Urinary bladder (tissue), 4 donors: ENCODE results near the gene PRELID1. TPM values are rescaled to one million over a fixed set of nuclear protein-coding genes. Genes with fewer than 3 reads are reported as not detected.
"Not testable (repeated sequence)": the region's sequence is repeated elsewhere in the genome, so short reads cannot be mapped to it uniquely, and the experiment has no call there.

Experiments
- DNase-seq: peaks from one replicate; pipeline ENCODE4 v3.0.0-alpha.2; 2015; ENCODE audit errors: extremely low spot score
- H3K27ac ChIP-seq: one replicate; pipeline ENCODE4 v1.5.1; 2013; ENCODE audit warnings: low read depth, mild to moderate bottlenecking, moderate library complexity
- H3K36me3 ChIP-seq: one replicate; pipeline ENCODE4 v1.6.1; 2013; ENCODE audit warnings: mild to moderate bottlenecking, moderate library complexity; ENCODE audit not compliant: insufficient read depth
- H3K4me1 ChIP-seq: one replicate; pipeline ENCODE4 v1.6.1; 2013; ENCODE audit warnings: mild to moderate bottlenecking, moderate library complexity; ENCODE audit not compliant: insufficient read depth
- H3K4me3 ChIP-seq: one replicate; pipeline ENCODE4 v1.5.1; 2013; ENCODE audit warnings: low read depth, low read length
- WGBS: extraction: QIAGEN DNeasy Blood & Tissue Kit; methylation state at CpG from one replicate; pipeline ENCODE4 v1.1.7; 2013; 5-methylcytosine and 5-hydroxymethylcytosine counted together
- polyA plus RNA-seq: library from polyadenylated mRNA; stranded (reverse); fragments of 200-250 nt; gene quantifications from one replicate; pipeline ENCODE4 v1.2.3, GENCODE V29; 2013
- total RNA-seq: library from RNA; depleted of rRNA; stranded (reverse); fragments of >200 nt; gene quantifications from one replicate; pipeline ENCODE4 v1.2.3, GENCODE V29; 2014
- donor health status: healthy with polysubstance abuse.
- donor health status: healthy.

Gene PRELID1
- total RNA-seq (40.8 TPM), polyA plus RNA-seq (122 TPM)

DNA sequence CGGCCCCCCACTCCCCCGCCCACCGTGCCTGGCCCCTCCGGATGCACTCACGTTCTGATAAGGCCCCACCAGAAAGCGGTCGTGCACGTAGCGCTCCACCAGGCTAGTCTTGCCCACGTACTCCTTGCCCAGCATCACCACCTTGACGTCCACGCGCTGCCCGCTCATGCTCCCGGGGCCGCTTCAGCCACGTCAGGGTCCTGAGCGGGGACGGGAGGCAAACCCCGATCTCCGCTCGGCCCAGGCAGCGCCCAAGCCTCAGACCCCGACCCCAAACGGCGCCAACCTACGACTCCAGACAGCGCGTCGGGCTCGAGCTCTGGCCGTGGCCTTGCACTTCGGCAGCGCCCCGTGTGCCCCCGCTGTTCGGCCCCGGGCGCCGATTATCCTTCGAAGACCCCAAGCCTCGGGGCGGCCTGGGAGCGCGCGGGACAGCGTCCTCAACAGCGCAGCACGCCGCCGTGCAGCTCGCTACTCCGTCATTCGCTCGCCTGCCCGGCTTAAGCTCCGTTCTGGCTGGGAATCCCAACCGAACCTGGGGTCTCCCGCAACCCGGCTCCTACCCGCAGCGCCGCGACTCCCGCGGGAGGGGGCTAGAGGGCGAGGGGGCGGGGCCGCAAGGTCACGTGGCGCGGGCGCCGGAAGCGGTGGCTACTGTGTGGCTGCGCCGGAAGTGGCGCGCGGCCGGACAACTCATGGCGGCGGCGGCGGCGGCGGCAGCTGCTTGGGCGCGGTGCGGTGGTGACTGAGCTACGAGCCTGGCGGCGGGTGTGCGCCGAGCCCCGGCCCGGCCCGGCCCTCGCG lies at the start of gene PRELID1, which contains the start of gene RAB24:
Gene PRELID1 (plus strand): TSS at position 679 of the 804 bp plus-strand sequence. CDS start 187 bp downstream, outside the sequence.
Gene RAB24 (minus strand): TSS at position 599 of the 804 bp plus-strand sequence. CDS start 431 bp downstream, at position 168.
- H3K4me1 ChIP-seq: peaks cover 2% of the 10 kb centered on the region
- DNase-seq: peak; percentile 60
- H3K36me3 ChIP-seq: no peaks in the 10 kb centered on the region
- under 1% methylated on average over 100 of the region's 100 CpGs for WGBS
- H3K4me3 ChIP-seq: peak within 1 kb of the TSS; percentile 88
- peak within 1 kb of the TSS; percentile 11 for H3K27ac ChIP-seq

DNA sequence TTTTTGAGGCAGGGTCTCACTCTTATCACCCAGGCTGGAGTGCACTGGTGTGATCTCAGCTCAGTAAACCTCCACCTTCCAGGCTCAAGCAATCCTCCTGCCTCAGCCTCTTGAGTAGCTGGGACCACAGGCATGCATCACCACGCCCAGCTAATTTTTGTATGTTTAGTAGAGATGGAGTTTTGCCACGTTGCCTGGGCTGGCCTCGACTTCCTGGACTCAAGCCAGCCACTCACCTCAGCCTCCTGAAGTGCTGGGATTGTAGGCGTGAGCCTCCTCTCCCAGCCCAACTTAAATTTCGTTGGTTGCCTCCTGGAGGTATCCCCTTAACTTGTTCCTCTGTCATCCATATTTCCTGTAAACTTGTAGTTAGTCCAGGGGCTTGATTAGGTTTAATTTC lies 47.3 kb upstream of the PRELID1 start:
- Histone ChIP-seq H3K4me3 (no peak overlapping the region), H3K4me1 (no peaks in the 10 kb centered on the region), H3K27ac (peak overlapping the region; percentile 2), H3K36me3 (peaks cover 1% of the 10 kb centered on the region)
- DNase-seq: no peak
- WGBS: 56% methylated on average over 5 of the region's 5 CpGs

GRCh38 chr5:177258711-177259110 lies 44.9 kb upstream of the PRELID1 start:
- not testable (repeated sequence) for H3K36me3 ChIP-seq, H3K4me3 ChIP-seq, H3K27ac ChIP-seq, DNase-seq, H3K4me1 ChIP-seq
- WGBS: 93% methylated on average over 7 of the region's 7 CpGs

DNA sequence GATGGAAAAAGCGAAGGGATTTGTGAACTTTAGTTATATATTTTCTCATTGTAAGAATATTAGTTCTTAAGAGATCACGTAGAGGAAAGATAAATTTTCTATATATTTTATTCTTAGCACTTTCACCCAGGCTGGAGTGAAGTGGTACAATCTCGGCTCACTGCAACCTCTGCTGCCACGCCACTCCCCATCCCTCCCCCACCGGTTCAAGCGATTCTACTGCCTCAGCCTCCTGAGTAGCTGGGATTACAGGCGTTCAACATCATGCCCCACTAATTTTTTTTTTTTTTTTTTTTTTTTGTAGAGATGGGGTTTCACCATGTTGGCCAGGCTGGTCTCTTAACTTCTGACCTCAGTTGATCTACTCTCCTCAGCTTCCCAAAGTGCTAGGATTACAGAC lies 42.6 kb upstream of the PRELID1 start:
- Histone ChIP-seq H3K27ac (no peak overlapping the region), H3K4me1 (no peaks in the 10 kb centered on the region), H3K36me3 (peaks cover 3% of the 10 kb centered on the region), H3K4me3 (no peak overlapping the region)
- DNase-seq: no peak
- 88% methylated on average over 7 of the region's 7 CpGs for WGBS

- no peak for DNase-seq
These were observed 42.1 kb upstream of the PRELID1 start for GRCh38 chr5:177261510-177261909.

GRCh38 chr5:177264178-177264577 lies 39.4 kb upstream of the PRELID1 start:
- peaks cover 6% of the 10 kb centered on the region for H3K36me3 ChIP-seq
- H3K4me1 ChIP-seq: no peaks in the 10 kb centered on the region
- no peak for DNase-seq
- no peak overlapping the region for H3K4me3 ChIP-seq
- WGBS: 83% methylated on average over 1 of the region's 1 CpG
- H3K27ac ChIP-seq: no peak overlapping the region

More at GRCh38 chr5:177261510-177261909, 42.1 kb upstream of the PRELID1 start:
- WGBS: 96% methylated on average over 1 of the region's 1 CpG
- Histone ChIP-seq H3K4me1 (no peaks in the 10 kb centered on the region), H3K36me3 (peaks cover 3% of the 10 kb centered on the region), H3K27ac (no peak overlapping the region), H3K4me3 (no peak overlapping the region)

GRCh38 chr5:177265395-177265794 lies 38.2 kb upstream of the PRELID1 start:
- Histone ChIP-seq H3K27ac (no peak overlapping the region), H3K4me1 (no peaks in the 10 kb centered on the region), H3K36me3 (peaks cover 8% of the 10 kb centered on the region), H3K4me3 (no peak overlapping the region)
- 93% methylated on average over 16 of the region's 16 CpGs for WGBS
- DNase-seq: no peak

DNA sequence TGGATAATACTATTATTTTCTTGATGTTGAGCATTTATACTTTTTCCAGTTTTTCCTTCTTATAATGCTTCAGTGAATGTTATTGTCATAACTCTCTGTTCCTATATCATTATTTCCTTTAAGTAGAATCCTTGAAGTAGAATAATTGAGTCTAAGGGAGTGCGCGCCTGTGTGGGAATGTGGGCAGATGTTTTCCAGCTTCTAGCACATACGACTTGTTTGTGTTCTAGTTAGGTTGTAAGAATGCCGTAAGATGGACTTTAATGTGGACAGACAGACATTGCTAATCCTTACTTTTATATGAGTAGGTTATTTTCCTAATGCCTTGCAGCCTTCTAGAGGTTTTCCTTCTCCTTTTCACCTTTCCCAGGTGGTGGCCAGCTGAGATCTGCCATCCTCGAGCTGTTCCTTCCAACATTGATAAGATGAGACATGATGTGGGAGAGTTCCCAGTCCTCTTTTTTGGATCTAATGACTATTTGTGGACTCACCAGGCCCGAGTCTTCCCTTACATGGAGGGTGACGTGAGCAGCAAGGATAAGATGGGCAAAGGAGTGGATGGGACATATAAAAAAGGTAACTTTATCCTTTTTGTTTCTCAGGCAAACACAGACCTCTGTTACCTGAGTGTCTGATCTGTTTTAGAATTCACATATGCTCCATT lies 34.2 kb upstream of the PRELID1 start:
- no peak for DNase-seq
- Histone ChIP-seq H3K27ac (no peak overlapping the region), H3K36me3 (peaks cover 6% of the 10 kb centered on the region), H3K4me1 (no peaks in the 10 kb centered on the region), H3K4me3 (no peak overlapping the region)
- WGBS: 89% methylated on average over 7 of the region's 7 CpGs

DNA sequence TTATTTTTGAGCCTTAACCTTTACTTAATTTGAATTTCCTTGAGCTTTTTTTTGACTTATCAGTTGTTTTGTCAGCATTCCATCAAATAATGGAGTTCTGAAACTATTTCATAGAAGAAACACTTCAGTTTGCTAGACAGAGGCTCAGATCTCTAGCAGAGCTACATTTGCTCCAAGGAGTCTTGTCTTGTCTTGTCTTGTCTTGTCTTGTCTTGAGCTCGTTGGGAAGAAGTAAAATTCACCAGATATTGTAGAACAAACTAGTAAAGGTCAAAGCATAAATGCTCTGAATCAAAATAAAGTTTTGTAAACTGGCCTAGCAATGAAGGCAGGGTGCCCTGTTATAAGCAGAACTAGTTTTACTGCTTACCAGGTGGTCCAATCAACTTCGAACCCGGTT lies 33.6 kb upstream of the PRELID1 start:
- H3K4me3 ChIP-seq: no peak overlapping the region
- no peaks in the 10 kb centered on the region for H3K4me1 ChIP-seq
- no peak for DNase-seq
- WGBS: 80% methylated on average over 3 of the region's 3 CpGs
- H3K27ac ChIP-seq: no peak overlapping the region
- peaks cover 6% of the 10 kb centered on the region for H3K36me3 ChIP-seq

DNA sequence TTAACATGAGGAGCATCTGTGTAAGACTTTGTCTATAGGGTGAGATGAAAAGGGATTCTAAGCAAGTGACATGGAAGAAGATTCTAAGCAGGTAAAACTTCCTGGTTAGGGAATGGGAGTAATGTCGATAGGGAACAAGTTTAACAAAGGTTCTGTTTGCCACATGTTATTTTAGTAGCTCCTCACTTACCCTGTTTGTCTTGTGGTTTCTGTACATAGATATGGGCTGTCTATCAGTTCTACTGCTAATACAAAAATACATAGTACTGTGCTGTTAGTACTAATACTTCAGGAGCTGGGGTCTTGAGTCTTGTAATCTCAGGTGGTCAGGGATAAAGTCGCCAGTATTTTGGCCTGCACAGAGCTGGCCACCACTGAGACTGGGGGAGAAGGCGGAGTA lies 32.9 kb upstream of the PRELID1 start:
- no peaks in the 10 kb centered on the region for H3K4me1 ChIP-seq
- peaks cover 6% of the 10 kb centered on the region for H3K36me3 ChIP-seq
- no peak overlapping the region for H3K27ac ChIP-seq
- no peak for DNase-seq
- no peak overlapping the region for H3K4me3 ChIP-seq
- 88% methylated on average over 3 of the region's 3 CpGs for WGBS

DNA sequence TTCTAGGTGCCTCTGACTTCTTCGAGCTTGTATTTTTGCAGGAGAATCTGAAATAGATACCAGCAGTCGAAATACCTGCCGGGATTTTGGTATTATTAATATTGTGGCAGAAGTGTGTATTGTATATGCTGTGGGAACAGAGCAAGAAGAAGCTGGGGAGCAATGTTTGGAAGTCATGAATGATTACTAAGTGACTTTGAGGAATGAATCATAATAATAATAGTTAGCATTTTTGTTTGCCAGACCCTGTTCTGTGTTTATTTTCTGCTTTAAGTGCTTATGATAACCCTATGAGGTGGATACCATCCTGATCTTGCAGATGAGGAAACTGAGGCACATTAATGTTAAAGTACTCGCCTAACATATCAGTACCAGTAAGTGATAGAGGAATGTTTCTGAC lies 32.5 kb upstream of the PRELID1 start:
- DNase-seq: no peak
- peaks cover 9% of the 10 kb centered on the region for H3K36me3 ChIP-seq
- no peaks in the 10 kb centered on the region for H3K4me1 ChIP-seq
- no peak overlapping the region for H3K4me3 ChIP-seq
- WGBS: 93% methylated on average over 4 of the region's 4 CpGs
- no peak overlapping the region for H3K27ac ChIP-seq

DNA sequence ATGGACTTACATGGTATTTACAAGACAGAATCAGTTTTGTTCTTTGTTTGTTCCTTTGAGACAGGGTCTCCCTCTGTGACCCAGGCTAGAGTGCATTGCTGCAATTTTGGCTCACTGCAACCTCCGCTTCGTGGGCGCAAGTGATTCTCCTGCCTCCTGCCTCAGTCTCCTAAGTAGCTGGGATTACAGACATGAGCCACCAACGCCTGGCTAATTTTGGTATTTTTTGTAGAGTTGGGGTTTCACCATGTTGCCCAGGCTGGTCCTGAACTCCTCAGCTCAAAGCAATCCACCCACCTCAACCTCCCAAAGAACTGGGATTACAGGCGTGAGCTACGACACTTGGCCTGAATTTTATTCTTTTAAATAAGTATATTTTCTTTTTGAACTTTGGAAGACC lies 27.7 kb upstream of the PRELID1 start:
- H3K4me1 ChIP-seq: no peaks in the 10 kb centered on the region
- no peak for DNase-seq
- 95% methylated on average over 6 of the region's 6 CpGs for WGBS
- H3K36me3 ChIP-seq: peaks cover 9% of the 10 kb centered on the region
- no peak overlapping the region for H3K27ac ChIP-seq
- no peak overlapping the region for H3K4me3 ChIP-seq

GRCh38 chr5:177276886-177277285 lies 26.7 kb upstream of the PRELID1 start:
- peaks cover 9% of the 10 kb centered on the region for H3K36me3 ChIP-seq
- WGBS: 61% methylated on average over 1 of the region's 1 CpG
- H3K4me3 ChIP-seq: no peak overlapping the region
- no peak overlapping the region for H3K27ac ChIP-seq
- H3K4me1 ChIP-seq: no peaks in the 10 kb centered on the region
- DNase-seq: no peak

- H3K36me3 ChIP-seq: peaks cover 5% of the 10 kb centered on the region
- no peak for DNase-seq
- H3K4me3 ChIP-seq: no peak overlapping the region
- H3K4me1 ChIP-seq: no peaks in the 10 kb centered on the region
- no peak overlapping the region for H3K27ac ChIP-seq
- 87% methylated on average over 2 of the region's 2 CpGs for whole genome bisulfite sequencing
These were observed 15.4 kb upstream of the PRELID1 start for GRCh38 chr5:177288191-177288590.
